ENCODE results near the gene FLG.

Gene FLG

GRCh38 chr1:152325111-152325510 is at the start of gene FLG:
Gene FLG, minus strand, starts transcription at chr1:152325239. Its CDS starts 9,783 bp downstream, at chr1:152315456.
- no peaks in the 10 kb centered on the region for H3K27me3 ChIP-seq (ENCODE audit: control insufficient read depth in 1 of 2, insufficient read depth in 2 of 2, low read length in 2 of 2)
- no peaks in the 10 kb centered on the region for H3K36me3 ChIP-seq (ENCODE audit: control insufficient read depth in 1 of 2, insufficient read depth in 2 of 2, low read length in 2 of 2)
- H3K4me3 ChIP-seq (ENCODE audit: low read depth in 1 of 2, low read length in 2 of 2): no peak within 1 kb of the TSS
- no peaks in the 10 kb centered on the region for H3K9me3 ChIP-seq (ENCODE audit: control insufficient read depth in 1 of 2, low read length in 2 of 2)
- H3K4me1 ChIP-seq (ENCODE audit: control insufficient read depth in 1 of 2, insufficient read depth in 2 of 2, low read length in 2 of 2): no peaks in the 10 kb centered on the region
- no peak within 1 kb of the TSS for H3K27ac ChIP-seq (ENCODE audit: low read depth, low read length)
- no peak within 1 kb of the TSS for H3K9ac ChIP-seq (ENCODE audit: low read depth in 1 of 2, low read length in 2 of 2)

- Histone ChIP-seq H3K9ac (ENCODE audit: low read depth in 1 of 2, low read length in 2 of 2) (no peak overlapping the region), H3K4me3 (ENCODE audit: low read depth in 1 of 2, low read length in 2 of 2) (no peak overlapping the region), H3K4me1 (ENCODE audit: control insufficient read depth in 1 of 2, insufficient read depth in 2 of 2, low read length in 2 of 2) (no peaks in the 10 kb centered on the region), H3K36me3 (ENCODE audit: control insufficient read depth in 1 of 2, insufficient read depth in 2 of 2, low read length in 2 of 2) (no peaks in the 10 kb centered on the region), H3K27ac (ENCODE audit: low read depth, low read length) (no peak overlapping the region), H3K27me3 (ENCODE audit: control insufficient read depth in 1 of 2, insufficient read depth in 2 of 2, low read length in 2 of 2) (no peaks in the 10 kb centered on the region), H3K9me3 (ENCODE audit: control insufficient read depth in 1 of 2, low read length in 2 of 2) (no peaks in the 10 kb centered on the region)
Observed at GRCh38 chr1:152374451-152374850, 49.4 kb upstream of the FLG start.

GRCh38 chr1:152372672-152373071 is 47.6 kb upstream of the FLG start:
- H3K27ac ChIP-seq (ENCODE audit: low read depth, low read length): no peak overlapping the region
- H3K4me3 ChIP-seq (ENCODE audit: low read depth in 1 of 2, low read length in 2 of 2): no peak overlapping the region
- no peak overlapping the region for H3K9ac ChIP-seq (ENCODE audit: low read depth in 1 of 2, low read length in 2 of 2)
- H3K36me3 ChIP-seq (ENCODE audit: control insufficient read depth in 1 of 2, insufficient read depth in 2 of 2, low read length in 2 of 2): no peaks in the 10 kb centered on the region
- H3K4me1 ChIP-seq (ENCODE audit: control insufficient read depth in 1 of 2, insufficient read depth in 2 of 2, low read length in 2 of 2): no peaks in the 10 kb centered on the region
- no peaks in the 10 kb centered on the region for H3K27me3 ChIP-seq (ENCODE audit: control insufficient read depth in 1 of 2, insufficient read depth in 2 of 2, low read length in 2 of 2)
- H3K9me3 ChIP-seq (ENCODE audit: control insufficient read depth in 1 of 2, low read length in 2 of 2): no peaks in the 10 kb centered on the region

GRCh38 chr1:152367436-152367835 is 42.4 kb upstream of the FLG start:
- H3K27me3 ChIP-seq (ENCODE audit: control insufficient read depth in 1 of 2, insufficient read depth in 2 of 2, low read length in 2 of 2): no peaks in the 10 kb centered on the region
- H3K27ac ChIP-seq (ENCODE audit: low read depth, low read length): no peak overlapping the region
- no peaks in the 10 kb centered on the region for H3K4me1 ChIP-seq (ENCODE audit: control insufficient read depth in 1 of 2, insufficient read depth in 2 of 2, low read length in 2 of 2)
- H3K36me3 ChIP-seq (ENCODE audit: control insufficient read depth in 1 of 2, insufficient read depth in 2 of 2, low read length in 2 of 2): no peaks in the 10 kb centered on the region
- H3K9ac ChIP-seq (ENCODE audit: low read depth in 1 of 2, low read length in 2 of 2): no peak overlapping the region
- no peak overlapping the region for H3K4me3 ChIP-seq (ENCODE audit: low read depth in 1 of 2, low read length in 2 of 2)
- no peaks in the 10 kb centered on the region for H3K9me3 ChIP-seq (ENCODE audit: control insufficient read depth in 1 of 2, low read length in 2 of 2)

- no peaks in the 10 kb centered on the region for H3K9me3 ChIP-seq (ENCODE audit: control insufficient read depth in 1 of 2, low read length in 2 of 2)
Observed at GRCh38 chr1:152359906-152360305, 34.9 kb upstream of the FLG start, which contains the start of gene FLG2. Gene FLG2, minus strand, starts transcription at chr1:152360006. Its CDS starts 1,122 bp downstream, at chr1:152358884.

GRCh38 chr1:152356736-152357135 is 31.7 kb upstream of the FLG start:
- Histone ChIP-seq H3K9me3 (ENCODE audit: control insufficient read depth in 1 of 2, low read length in 2 of 2) (no peaks in the 10 kb centered on the region), H3K36me3 (ENCODE audit: control insufficient read depth in 1 of 2, insufficient read depth in 2 of 2, low read length in 2 of 2) (no peaks in the 10 kb centered on the region), H3K4me1 (ENCODE audit: control insufficient read depth in 1 of 2, insufficient read depth in 2 of 2, low read length in 2 of 2) (no peaks in the 10 kb centered on the region), H3K4me3 (ENCODE audit: low read depth in 1 of 2, low read length in 2 of 2) (no peak overlapping the region), H3K27ac (ENCODE audit: low read depth, low read length) (no peak overlapping the region), H3K27me3 (ENCODE audit: control insufficient read depth in 1 of 2, insufficient read depth in 2 of 2, low read length in 2 of 2) (no peaks in the 10 kb centered on the region), H3K9ac (ENCODE audit: low read depth in 1 of 2, low read length in 2 of 2) (no peak overlapping the region)

More at GRCh38 chr1:152359906-152360305, 34.9 kb upstream of the FLG start, which contains the start of gene FLG2:
- no peak within 1 kb of the TSS for H3K9ac ChIP-seq (ENCODE audit: low read depth in 1 of 2, low read length in 2 of 2)
- H3K36me3 ChIP-seq (ENCODE audit: control insufficient read depth in 1 of 2, insufficient read depth in 2 of 2, low read length in 2 of 2): no peaks in the 10 kb centered on the region
- no peaks in the 10 kb centered on the region for H3K4me1 ChIP-seq (ENCODE audit: control insufficient read depth in 1 of 2, insufficient read depth in 2 of 2, low read length in 2 of 2)
- no peak within 1 kb of the TSS for H3K27ac ChIP-seq (ENCODE audit: low read depth, low read length)
- no peaks in the 10 kb centered on the region for H3K27me3 ChIP-seq (ENCODE audit: control insufficient read depth in 1 of 2, insufficient read depth in 2 of 2, low read length in 2 of 2)
- H3K4me3 ChIP-seq (ENCODE audit: low read depth in 1 of 2, low read length in 2 of 2): no peak within 1 kb of the TSS

GRCh38 chr1:152349611-152350010 is 24.6 kb upstream of the FLG start:
- no peaks in the 10 kb centered on the region for H3K4me1 ChIP-seq (ENCODE audit: control insufficient read depth in 1 of 2, insufficient read depth in 2 of 2, low read length in 2 of 2)
- H3K27me3 ChIP-seq (ENCODE audit: control insufficient read depth in 1 of 2, insufficient read depth in 2 of 2, low read length in 2 of 2): no peaks in the 10 kb centered on the region
- no peak overlapping the region for H3K4me3 ChIP-seq (ENCODE audit: low read depth in 1 of 2, low read length in 2 of 2)
- no peak overlapping the region for H3K27ac ChIP-seq (ENCODE audit: low read depth, low read length)
- H3K9me3 ChIP-seq (ENCODE audit: control insufficient read depth in 1 of 2, low read length in 2 of 2): no peaks in the 10 kb centered on the region
- no peak overlapping the region for H3K9ac ChIP-seq (ENCODE audit: low read depth in 1 of 2, low read length in 2 of 2)
- H3K36me3 ChIP-seq (ENCODE audit: control insufficient read depth in 1 of 2, insufficient read depth in 2 of 2, low read length in 2 of 2): no peaks in the 10 kb centered on the region

- H3K4me3 ChIP-seq (ENCODE audit: low read depth in 1 of 2, low read length in 2 of 2): no peak overlapping the region
- no peaks in the 10 kb centered on the region for H3K9me3 ChIP-seq (ENCODE audit: control insufficient read depth in 1 of 2, low read length in 2 of 2)
- no peaks in the 10 kb centered on the region for H3K4me1 ChIP-seq (ENCODE audit: control insufficient read depth in 1 of 2, insufficient read depth in 2 of 2, low read length in 2 of 2)
- H3K27me3 ChIP-seq (ENCODE audit: control insufficient read depth in 1 of 2, insufficient read depth in 2 of 2, low read length in 2 of 2): no peaks in the 10 kb centered on the region
- H3K36me3 ChIP-seq (ENCODE audit: control insufficient read depth in 1 of 2, insufficient read depth in 2 of 2, low read length in 2 of 2): no peaks in the 10 kb centered on the region
- H3K9ac ChIP-seq (ENCODE audit: low read depth in 1 of 2, low read length in 2 of 2): no peak overlapping the region
- no peak overlapping the region for H3K27ac ChIP-seq (ENCODE audit: low read depth, low read length)
Observed at GRCh38 chr1:152348447-152348846, 23.4 kb upstream of the FLG start.

GRCh38 chr1:152347116-152347728 is 22.2 kb upstream of the FLG start:
- Histone ChIP-seq H3K27me3 (ENCODE audit: control insufficient read depth in 1 of 2, insufficient read depth in 2 of 2, low read length in 2 of 2) (no peaks in the 10 kb centered on the region), H3K4me3 (ENCODE audit: low read depth in 1 of 2, low read length in 2 of 2) (no peak overlapping the region), H3K9ac (ENCODE audit: low read depth in 1 of 2, low read length in 2 of 2) (no peak overlapping the region), H3K36me3 (ENCODE audit: control insufficient read depth in 1 of 2, insufficient read depth in 2 of 2, low read length in 2 of 2) (no peaks in the 10 kb centered on the region), H3K27ac (ENCODE audit: low read depth, low read length) (no peak overlapping the region), H3K9me3 (ENCODE audit: control insufficient read depth in 1 of 2, low read length in 2 of 2) (no peaks in the 10 kb centered on the region), H3K4me1 (ENCODE audit: control insufficient read depth in 1 of 2, insufficient read depth in 2 of 2, low read length in 2 of 2) (no peaks in the 10 kb centered on the region)

GRCh38 chr1:152344438-152344837 is 19.4 kb upstream of the FLG start:
- H3K27ac ChIP-seq (ENCODE audit: low read depth, low read length): no peak overlapping the region
- H3K4me3 ChIP-seq (ENCODE audit: low read depth in 1 of 2, low read length in 2 of 2): no peak overlapping the region
- H3K9me3 ChIP-seq (ENCODE audit: control insufficient read depth in 1 of 2, low read length in 2 of 2): no peaks in the 10 kb centered on the region
- no peak overlapping the region for H3K9ac ChIP-seq (ENCODE audit: low read depth in 1 of 2, low read length in 2 of 2)
- no peaks in the 10 kb centered on the region for H3K36me3 ChIP-seq (ENCODE audit: control insufficient read depth in 1 of 2, insufficient read depth in 2 of 2, low read length in 2 of 2)
- no peaks in the 10 kb centered on the region for H3K4me1 ChIP-seq (ENCODE audit: control insufficient read depth in 1 of 2, insufficient read depth in 2 of 2, low read length in 2 of 2)
- H3K27me3 ChIP-seq (ENCODE audit: control insufficient read depth in 1 of 2, insufficient read depth in 2 of 2, low read length in 2 of 2): no peaks in the 10 kb centered on the region
